ENCODE results near the gene GNA15.
"Not testable (repeated sequence)": the region's sequence is repeated elsewhere in the genome, so short reads cannot be mapped to it uniquely, and the experiment has no call there.

GNA15 gene

GRCh38 chr19:3190921-3191805 is 55.3 kb downstream of the GNA15 start:
- no peak for DNase-seq (ENCODE audit: low spot score)

DNA sequence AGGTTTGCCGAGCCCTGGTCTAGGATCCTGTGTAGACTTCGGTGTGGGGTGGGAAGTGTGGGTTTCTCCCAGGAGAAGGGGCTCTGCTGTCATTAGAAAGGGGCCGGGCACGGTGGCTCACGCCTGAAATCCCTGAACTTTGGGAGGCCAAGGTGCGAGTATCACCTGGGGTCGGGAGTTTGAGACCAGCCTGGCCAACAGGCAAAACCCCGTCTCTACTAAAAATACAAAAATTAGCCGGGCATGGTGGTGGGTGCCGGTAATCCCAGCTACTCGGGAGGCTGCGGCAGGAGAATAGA is 55.9 kb downstream of the GNA15 start:
- DNase-seq (ENCODE audit: low spot score): not testable (repeated sequence)

DNA sequence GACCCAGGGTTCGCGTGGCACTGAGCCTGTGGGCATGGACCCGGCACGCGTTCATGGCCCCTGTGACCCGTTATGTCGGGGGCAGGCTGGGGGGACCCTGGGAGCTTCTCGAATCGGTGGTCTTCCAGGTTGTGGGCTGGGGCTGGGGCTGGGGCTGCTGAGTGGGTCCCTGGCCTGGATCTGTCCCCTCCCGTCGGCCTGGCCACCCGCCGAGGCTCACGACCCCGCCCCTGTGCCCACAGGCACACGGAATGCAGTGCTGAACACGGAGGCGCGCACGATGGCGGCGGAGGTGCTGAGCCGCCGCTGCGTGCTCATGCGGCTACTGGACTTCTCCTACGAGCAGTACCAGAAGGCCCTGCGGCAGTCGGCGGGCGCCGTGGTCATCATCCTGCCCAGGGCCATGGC is 56.4 kb downstream of the GNA15 start:
- DNase-seq (ENCODE audit: low spot score): no peak

DNA sequence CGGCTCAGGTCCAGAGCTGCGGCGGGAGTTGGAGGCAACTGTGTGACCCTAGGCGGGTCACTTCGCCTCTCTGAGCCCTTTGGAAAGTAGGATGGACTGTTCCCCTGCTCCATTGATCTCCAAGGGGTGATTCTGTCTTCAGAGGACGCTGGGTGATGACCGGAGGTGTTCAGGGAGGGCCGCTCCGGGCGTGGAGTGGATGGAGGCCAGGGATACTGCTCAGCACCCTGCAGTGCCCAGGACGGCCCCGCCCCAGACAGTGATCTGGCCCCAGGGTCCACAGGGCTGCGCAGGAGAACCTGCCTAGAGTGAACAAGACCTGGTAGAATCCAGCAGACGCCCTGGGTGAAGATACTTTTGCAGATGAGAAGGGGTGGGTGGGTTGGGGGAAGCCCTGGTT is 56.9 kb downstream of the GNA15 start:
- no peak for DNase-seq (ENCODE audit: low spot score)

GRCh38 chr19:3193256-3194105 is 57.6 kb downstream of the GNA15 start:
- no peak for DNase-seq (ENCODE audit: low spot score)

DNA sequence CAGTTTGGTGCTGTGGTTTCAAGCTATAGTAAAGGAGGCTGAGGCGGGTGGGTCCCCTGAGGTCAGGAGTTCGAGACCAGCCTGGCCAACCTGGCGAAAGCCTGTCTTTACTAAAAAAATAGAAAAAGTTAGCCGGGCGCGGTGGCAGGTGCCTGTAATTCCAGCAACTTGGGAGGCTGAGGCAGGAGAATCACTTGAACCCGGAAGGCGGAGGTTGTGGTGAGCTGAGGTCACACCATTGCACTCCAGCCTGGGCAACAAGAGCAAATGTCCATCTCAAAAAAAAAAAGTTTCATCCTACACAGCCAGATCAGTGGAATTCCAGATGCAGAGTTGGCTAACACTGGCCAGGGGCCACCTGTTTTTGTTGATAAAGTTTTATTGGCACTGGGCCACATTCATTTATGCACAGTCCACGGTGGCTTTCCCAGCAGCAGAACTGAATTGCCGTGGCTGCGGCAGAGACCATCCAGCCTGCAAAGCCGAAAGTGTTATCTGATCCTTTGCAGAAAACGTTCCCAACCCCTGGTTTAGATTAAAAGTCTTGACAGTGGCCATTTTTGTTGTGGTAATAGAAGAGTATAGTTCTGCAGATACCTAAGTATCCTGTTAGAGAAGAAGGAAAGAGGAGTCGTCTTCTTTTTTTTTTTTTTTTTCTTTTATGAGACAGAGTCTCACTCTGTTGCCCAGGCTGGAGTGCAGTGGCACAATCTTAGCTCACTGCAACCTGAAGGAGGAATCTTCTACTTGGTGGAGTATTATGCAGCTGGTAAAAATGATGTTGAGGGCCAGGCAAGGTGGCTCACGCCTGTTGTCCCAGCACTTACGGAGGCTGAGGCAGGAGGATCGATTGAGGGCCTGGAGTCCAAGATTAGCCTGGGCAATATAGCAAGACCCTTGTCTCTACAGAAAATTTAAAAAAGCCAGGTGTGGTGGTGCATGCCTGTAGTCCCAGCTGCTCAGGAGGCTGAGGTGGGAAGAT is 58.6 kb downstream of the GNA15 start:
- no peak for DNase-seq (ENCODE audit: low spot score)

DNA sequence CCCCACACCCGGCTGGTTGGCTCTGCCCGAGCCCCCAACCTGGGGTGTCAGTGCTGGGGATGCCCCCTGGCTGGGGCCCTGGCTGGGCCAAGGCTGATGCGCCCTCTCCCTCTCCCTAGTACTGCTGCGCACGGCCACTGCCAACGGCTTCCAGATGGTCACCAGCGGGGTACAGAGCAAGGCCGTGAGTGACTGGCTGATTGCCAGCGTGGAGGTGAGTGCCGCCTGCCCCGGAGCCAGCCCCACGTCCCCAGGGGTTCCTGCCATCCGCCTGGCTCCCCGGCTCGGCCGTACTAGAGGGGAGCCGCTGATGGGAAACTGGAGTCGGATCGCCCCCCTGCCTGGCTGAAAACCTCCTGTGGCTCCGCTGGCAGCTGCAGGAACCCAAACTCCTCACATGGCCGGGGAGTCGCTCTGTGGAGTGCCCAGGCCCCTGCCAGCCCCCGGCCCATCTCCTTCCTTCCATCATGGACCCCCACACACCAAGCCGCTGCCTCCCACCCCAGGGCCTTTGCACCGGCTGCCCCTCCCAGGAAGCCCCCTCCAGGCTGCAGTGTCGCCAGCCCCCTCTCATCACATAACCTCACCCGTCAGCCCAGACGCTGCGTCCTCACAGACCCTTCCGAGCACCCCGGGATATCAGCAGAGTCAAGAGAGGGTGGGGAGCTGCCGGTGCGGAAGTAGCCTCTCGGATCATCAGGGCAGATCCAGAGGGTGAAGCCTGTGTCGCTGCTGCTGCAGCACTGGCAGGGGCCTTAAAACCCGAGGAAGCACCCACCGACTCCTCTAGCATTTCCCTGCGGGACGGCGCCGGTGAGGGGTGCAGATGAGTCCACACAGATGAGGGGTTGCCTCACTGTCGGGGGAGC is 60.5 kb downstream of the GNA15 start:
- no peak for DNase-seq (ENCODE audit: low spot score)

DNA sequence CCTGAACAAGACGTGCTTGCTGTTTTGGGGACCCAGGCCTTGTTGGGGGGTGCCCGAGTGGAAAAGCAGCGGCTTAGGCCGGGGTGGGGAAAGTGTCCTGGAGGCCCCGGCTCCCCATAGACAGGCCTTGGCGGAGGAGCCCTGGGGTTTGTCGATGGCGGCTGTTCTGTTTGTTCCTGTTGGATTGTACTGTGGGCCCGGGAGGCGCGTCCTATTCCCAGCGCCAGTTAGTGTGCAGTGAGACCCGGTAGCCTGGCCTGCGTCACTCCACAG is 61.0 kb downstream of the GNA15 start:
- no peak for DNase-seq (ENCODE audit: low spot score)

- no peak for DNase-seq (ENCODE audit: low spot score)
Measured at GRCh38 chr19:3198901-3199700, 63.3 kb downstream of the GNA15 start.

DNA sequence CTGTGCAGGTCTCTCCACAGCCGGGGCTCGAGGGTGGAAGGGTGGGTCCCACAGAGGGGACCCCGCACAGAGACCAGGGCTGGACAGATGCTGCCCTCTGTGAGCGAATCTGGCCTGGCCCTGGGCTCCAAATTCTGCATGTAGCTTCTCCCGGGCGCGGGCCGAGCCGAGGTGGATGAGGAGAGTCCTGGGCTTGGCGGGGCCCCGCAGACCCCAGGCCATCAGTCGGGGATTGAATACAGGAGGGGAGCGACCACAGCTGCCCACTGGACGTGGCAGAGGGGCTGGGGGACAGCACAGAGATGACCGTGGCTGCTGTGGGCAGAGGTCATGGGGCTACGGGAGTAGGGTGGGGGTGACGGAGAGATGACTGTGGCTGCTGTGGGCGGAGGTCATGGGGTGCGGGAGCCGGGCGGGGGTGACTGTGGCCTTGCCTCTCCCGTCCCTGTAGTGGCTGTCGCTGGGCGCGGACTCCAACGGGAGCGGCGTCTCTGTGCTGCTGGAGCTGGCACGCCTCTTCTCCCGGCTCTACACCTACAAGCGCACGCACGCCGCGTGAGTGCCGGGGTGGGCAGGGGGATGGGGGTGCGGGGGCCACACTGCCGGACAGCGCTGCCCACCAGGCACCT is 65.4 kb downstream of the GNA15 start:
- DNase-seq (ENCODE audit: low spot score): no peak

- no peak for DNase-seq (ENCODE audit: low spot score)
Measured at GRCh38 chr19:3201911-3202310, 66.1 kb downstream of the GNA15 start.

DNA sequence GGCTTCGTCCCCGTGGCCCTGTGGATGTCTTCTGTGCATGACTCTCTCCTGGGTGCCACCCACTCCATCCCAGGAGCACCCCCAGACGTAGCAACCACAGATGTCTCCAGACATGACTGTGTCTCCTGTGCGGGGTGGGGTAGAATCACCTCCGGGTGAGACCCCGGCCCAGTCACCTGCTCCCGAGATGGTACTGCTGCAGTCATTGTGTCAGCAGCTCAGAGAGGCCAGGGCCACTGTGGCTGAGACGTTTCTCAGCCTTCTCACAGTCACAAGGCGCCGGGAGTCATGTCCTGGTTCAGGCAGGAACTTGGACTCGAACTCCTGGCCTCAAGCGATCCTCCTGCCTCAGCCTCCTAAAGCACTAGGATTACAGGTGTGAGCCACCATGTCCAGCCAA is 66.5 kb downstream of the GNA15 start:
- no peak for DNase-seq (ENCODE audit: low spot score)

- not testable (repeated sequence) for DNase-seq (ENCODE audit: low spot score)
Measured at GRCh38 chr19:3202895-3203294, 67.1 kb downstream of the GNA15 start.

DNA sequence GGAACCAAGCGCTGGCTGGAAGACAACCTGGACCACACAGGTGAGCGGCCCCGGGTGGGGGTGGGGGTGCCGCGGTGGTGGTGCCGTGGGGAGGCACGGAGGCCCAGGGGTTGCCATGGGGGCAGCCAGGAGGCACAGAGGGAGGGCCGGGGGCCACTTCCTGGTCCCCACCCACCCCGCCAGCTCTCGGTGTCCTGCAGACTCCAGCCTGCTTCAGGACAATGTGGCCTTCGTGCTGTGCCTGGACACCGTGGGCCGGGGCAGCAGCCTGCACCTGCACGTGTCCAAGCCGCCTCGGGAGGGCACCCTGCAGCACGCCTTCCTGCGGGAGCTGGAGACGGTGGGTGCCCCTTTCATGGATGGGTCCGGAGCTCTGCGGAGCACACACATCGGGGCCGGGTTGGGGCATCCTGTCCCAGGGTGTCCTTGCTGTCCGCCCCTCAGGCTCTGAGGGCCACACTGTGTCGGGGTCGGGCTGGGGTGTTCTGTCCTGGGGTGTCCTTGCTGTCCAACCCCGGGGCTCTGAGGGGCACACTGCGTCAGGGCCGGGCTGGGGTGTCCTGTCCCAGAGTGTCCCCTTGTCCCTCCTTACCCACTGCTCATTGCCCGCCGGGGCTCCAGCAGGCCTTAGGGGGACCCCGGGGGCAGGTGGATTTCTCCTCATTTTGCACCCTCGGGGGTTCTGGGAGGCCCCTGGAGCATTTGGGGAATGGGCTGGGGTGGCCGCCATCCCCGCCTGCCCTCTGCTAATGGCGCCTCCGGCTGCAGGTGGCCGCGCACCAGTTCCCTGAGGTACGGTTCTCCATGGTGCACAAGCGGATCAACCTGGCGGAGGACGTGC is 68.2 kb downstream of the GNA15 start:
- DNase-seq (ENCODE audit: low spot score): no peak

DNA sequence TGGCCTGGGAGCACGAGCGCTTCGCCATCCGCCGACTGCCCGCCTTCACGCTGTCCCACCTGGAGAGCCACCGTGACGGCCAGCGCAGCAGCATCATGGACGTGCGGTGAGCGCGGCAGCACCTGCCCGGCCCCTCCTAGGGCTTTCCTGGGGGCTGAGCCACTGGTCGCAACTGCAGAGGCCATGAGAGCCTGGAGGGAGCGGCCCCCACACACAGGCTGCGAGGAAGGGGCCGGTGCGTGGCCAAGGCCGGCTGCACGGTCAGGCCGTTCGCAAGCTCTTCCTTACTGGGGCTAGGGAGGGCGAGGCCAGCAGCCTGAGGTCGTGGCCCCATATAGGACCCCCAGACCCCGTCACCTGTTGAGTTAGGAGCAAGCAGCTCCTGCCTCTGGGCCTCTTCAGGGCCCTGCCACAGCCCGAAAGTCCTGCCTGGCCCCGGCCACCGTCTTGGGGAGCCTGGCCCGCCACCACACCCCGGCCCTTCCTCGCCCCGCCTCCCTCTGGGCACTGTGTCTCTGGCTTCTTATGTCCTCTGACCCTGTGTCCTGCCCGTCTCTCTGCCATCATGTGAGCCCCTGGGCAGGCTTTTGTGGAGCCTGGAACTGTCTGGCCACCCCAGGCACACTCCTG is 68.9 kb downstream of the GNA15 start:
- DNase-seq (ENCODE audit: low spot score): no peak

DNA sequence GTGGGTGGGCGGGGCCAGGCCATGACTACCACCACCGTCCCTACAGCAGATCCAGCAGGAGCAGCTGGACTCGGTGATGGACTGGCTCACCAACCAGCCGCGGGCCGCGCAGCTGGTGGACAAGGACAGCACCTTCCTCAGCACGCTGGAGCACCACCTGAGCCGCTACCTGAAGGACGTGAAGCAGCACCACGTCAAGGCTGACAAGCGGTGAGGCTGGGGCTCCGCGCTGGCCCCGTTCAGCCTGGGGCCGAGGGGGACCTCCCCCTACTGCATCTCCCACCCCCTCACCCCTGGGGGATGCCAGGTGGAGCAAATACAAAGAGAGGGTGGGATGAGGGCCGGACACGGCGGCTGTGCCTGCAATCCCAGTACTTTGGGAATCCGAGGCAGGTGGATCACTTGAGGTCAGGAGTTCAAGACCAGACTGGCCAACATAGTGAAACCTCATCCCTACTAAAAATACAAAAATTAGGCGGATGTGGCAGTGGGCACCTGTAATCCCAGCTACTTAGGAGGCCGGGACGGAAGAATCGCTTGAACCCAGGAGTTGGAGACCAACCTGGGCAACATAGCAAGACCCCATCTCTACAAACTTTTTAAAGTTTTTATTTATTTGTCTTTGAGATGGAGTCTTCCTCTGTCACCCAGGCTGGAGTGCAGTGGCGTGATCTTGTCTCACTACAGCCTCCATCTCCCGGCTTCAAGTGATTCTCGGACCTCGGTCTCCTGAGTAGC is 70.6 kb downstream of the GNA15 start:
- no peak for DNase-seq (ENCODE audit: low spot score)

DNA sequence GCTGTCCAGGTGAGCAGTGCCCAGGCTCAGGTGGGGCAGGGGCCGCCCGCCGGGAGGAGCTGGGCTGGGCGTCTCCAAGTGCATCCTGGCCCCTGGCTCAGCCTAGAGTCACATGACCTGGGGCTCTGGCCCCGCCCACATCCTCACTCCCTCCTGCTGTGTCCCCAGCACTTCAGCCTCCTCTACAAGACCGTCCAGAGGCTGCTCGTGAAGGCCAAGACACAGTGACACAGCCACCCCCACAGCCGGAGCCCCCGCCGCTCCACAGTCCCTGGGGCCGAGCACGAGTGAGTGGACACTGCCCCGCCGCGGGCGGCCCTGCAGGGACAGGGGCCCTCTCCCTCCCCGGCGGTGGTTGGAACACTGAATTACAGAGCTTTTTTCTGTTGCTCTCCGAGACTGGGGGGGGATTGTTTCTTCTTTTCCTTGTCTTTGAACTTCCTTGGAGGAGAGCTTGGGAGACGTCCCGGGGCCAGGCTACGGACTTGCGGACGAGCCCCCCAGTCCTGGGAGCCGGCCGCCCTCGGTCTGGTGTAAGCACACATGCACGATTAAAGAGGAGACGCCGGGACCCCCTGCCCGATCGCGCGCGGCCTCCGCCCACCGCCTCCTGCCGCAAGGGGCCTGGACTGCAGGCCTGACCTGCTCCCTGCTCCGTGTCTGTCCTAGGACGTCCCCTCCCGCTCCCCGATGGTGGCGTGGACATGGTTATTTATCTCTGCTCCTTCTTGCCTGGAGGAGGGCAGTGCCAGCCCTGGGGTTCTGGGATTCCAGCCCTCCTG is 71.8 kb downstream of the GNA15 start:
- DNase-seq (ENCODE audit: low spot score): no peak

Measured in LoVo (cell line).